NCI-H345 (cell line): ENCODE results near the gene C3orf20.

Source experiments
- DNase-seq: peaks from one replicate; lab custom pipeline; 2025; lab: John Stamatoyannopoulos, UW

The C3orf20 gene

GRCh38 chr3:14814411-14814871 lies 139.5 kb downstream of the C3orf20 start:
- no peak for DNase-seq

- no peak for DNase-seq
Measured at GRCh38 chr3:14816359-14816758, 141.4 kb downstream of the C3orf20 start.

GRCh38 chr3:14818804-14819500 lies 144.0 kb downstream of the C3orf20 start, which contains the start of gene FGD5:
TSS of gene FGD5 (plus strand) at chr3:14818962. CDS start at chr3:14819072, 110 bp downstream.
- no peak for DNase-seq

- DNase-seq, result no peak
Measured at GRCh38 chr3:14819671-14820070, 144.7 kb downstream of the C3orf20 start.

GRCh38 chr3:14820156-14820555 lies 145.2 kb downstream of the C3orf20 start:
- no peak for DNase-seq

GRCh38 chr3:14821151-14821550 lies 146.2 kb downstream of the C3orf20 start:
- DNase-seq, result no peak

- DNase-seq, result no peak
Measured at GRCh38 chr3:14822134-14822533, 147.2 kb downstream of the C3orf20 start.
